Osteoblast (primary cell): ENCODE data around the gene SERPINA1. TPM values are rescaled to one million over a fixed set of nuclear protein-coding genes. Genes with fewer than 3 reads are reported as not detected.

Experiments
- DNase-seq: peaks from one replicate; pipeline ENCODE4 v3.0.0; 2011; ENCODE audit warnings: low spot score, mixed read lengths; ENCODE audit not compliant: insufficient read length; ENCODE audit errors: missing footprints
- H2AFZ ChIP-seq: 2 replicates; pipeline ENCODE4 v1.6.0; 2011; ENCODE audit warnings: mild to moderate bottlenecking, low read length
- H3K27ac ChIP-seq: 2 replicates; pipeline ENCODE4 v1.5.1; 2011; ENCODE audit warnings: mild to moderate bottlenecking, low read depth, low read length, moderate library complexity
- H3K27me3 ChIP-seq: 2 replicates; pipeline ENCODE4 v1.6.0; 2012; ENCODE audit warnings: mild to moderate bottlenecking, control low read depth, inconsistent platforms, low read length, moderate library complexity; ENCODE audit not compliant: insufficient read depth
- H3K36me3 ChIP-seq: 2 replicates; pipeline ENCODE4 v1.5.1; 2011; ENCODE audit warnings: mild to moderate bottlenecking, low read length, control low read depth, moderate library complexity; ENCODE audit not compliant: insufficient read depth
- H3K4me1 ChIP-seq: 2 replicates; pipeline ENCODE4 v1.5.1; 2011; ENCODE audit warnings: mild to moderate bottlenecking, low read length, control low read depth, moderate library complexity; ENCODE audit not compliant: insufficient read depth
- H3K4me2 ChIP-seq: 2 replicates; pipeline ENCODE4 v1.6.0; 2011; ENCODE audit warnings: mild to moderate bottlenecking, low read length; ENCODE audit not compliant: insufficient read depth
- H3K4me3 ChIP-seq: fragments of 200-600 bp; sonication (generic); 3 replicates; pipeline ENCODE4 v1.5.1; 2012; ENCODE audit warnings: mild to moderate bottlenecking, low read length, inconsistent platforms; ENCODE audit not compliant: insufficient read depth
- H3K79me2 ChIP-seq: 2 replicates; pipeline ENCODE4 v1.6.0; 2012; ENCODE audit warnings: mild to moderate bottlenecking, low read length, control low read depth, inconsistent platforms; ENCODE audit not compliant: insufficient read depth
- H3K9me3 ChIP-seq: 2 replicates; pipeline ENCODE4 v1.5.1; 2011; ENCODE audit warnings: low read depth, low read length, control low read depth
- H4K20me1 ChIP-seq: 2 replicates; pipeline ENCODE4 v1.6.0; 2012; ENCODE audit warnings: mild to moderate bottlenecking, low read length, control low read depth; ENCODE audit not compliant: insufficient read depth
- CTCF ChIP-seq: IDR thresholded peaks from 2 replicates; pipeline ENCODE4 v1.5.1; 2011; ENCODE audit warnings: mild to moderate bottlenecking, low read depth, low read length, moderate library complexity; ENCODE audit errors: extremely low read depth
- total RNA-seq: library from RNA; depleted of rRNA; stranded (reverse); fragments of >200 nt; gene quantifications from 2 replicates; pipeline ENCODE4 v1.2.3, GENCODE V29; 2012

The SERPINA1 gene
- total RNA-seq, 1 donor: 1.4 TPM

- DNase-seq: no peak
- Histone ChIP-seq H3K4me3 (no peak overlapping the region), H3K27me3 (no peaks in the 10 kb centered on the region), H3K79me2 (no peaks in the 10 kb centered on the region), H3K4me1 (peaks cover 24% of the 10 kb centered on the region), H3K9me3 (no peaks in the 10 kb centered on the region), H2AFZ (no peak overlapping the region), H4K20me1 (no peaks in the 10 kb centered on the region), H3K4me2 (no peak overlapping the region), H3K36me3 (no peaks in the 10 kb centered on the region), H3K27ac (no peak overlapping the region)
- no peak for TF ChIP-seq CTCF
Observed at GRCh38 chr14:94374749-94375260, 13.6 kb downstream of the SERPINA1 start.

DNA sequence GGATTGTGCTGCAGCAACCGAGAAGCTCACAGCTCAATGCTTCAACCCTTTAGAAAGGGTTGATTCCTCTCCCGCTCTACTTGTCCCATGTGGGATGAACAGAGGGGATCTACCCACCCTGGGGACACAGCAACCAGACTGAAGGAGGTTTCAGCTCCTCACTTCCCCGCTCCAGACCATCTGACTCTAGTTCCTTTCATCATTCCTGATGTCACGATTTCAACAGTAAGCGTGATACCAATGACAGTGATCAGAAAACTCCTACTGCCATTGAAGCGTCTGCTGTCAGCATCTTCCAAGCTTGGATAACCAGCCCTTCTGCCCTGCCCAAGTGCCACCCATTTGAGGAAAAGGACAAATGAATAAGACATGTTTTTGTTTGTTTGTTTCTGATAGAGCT, 14.3 kb downstream of the SERPINA1 start:
- Histone ChIP-seq H4K20me1 (no peaks in the 10 kb centered on the region), H3K27ac (peak overlapping the region; percentile 58), H2AFZ (peak overlapping the region; percentile 1), H3K4me2 (peak overlapping the region; percentile 5), H3K79me2 (no peaks in the 10 kb centered on the region), H3K4me3 (no peak overlapping the region), H3K9me3 (no peaks in the 10 kb centered on the region), H3K4me1 (peaks cover 18% of the 10 kb centered on the region), H3K27me3 (no peaks in the 10 kb centered on the region), H3K36me3 (no peaks in the 10 kb centered on the region)
- no peak for DNase-seq
- TF ChIP-seq CTCF: no peak

DNA sequence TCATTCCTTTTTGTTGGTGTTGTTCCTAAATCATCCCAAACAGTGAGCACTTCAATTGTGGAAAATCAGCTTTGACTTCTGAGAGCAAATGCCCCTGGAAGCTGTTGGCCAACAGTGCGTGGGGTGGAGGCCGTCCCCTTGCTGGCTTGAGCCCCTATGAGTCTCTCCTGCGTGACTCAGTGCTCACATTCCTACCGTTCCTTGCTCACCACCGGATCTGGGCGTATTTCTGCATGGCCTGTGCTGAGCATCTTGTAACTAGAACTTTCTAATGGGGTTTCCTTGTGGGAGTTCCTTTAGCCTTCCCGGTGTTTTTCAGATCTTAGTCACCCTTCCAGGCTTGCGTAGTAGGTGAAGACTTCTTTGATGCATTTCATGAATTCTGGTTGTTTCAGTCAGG, 14.7 kb downstream of the SERPINA1 start:
- Histone ChIP-seq H3K27ac (peak overlapping the region; percentile 66), H3K27me3 (no peaks in the 10 kb centered on the region), H3K79me2 (no peaks in the 10 kb centered on the region), H3K4me1 (peaks cover 18% of the 10 kb centered on the region), H4K20me1 (no peaks in the 10 kb centered on the region), H3K9me3 (no peaks in the 10 kb centered on the region), H3K36me3 (no peaks in the 10 kb centered on the region), H3K4me3 (no peak overlapping the region), H2AFZ (peak overlapping the region; percentile 1), H3K4me2 (peak overlapping the region; percentile 36)
- no peak for TF ChIP-seq CTCF
- DNase-seq: peak; percentile 100

DNA sequence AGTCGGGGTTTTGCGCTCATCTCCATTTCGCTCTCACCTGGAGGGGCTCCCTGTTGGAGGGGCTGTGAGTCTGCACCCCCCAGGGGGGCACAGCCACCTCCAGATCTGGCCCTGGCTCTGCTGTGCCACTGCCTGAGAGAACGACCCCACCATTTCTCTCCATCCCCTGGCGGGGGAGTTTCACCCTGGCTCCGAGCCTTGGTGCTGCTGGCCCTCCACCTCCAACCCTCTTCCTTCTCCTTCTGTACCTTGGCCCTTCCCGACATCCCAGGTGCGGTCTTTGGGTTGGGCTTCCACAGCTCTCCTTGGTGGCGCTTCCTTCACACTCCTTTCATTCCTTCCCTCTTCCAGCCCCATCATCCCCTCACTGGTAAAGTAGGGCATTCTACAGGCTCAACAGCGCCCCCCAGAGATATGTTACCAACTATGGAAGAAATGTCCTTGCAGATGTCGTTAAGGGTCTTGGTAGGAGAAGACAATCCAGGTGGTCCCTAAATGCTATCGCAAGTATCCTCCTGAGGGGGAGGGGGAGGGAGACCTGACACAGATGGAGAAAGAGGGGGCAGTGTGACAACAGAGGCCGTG, 16.3 kb downstream of the SERPINA1 start:
- TF ChIP-seq CTCF: peak; percentile 7
- no peak for DNase-seq
- Histone ChIP-seq H3K4me2 (no peak overlapping the region), H3K79me2 (no peaks in the 10 kb centered on the region), H4K20me1 (no peaks in the 10 kb centered on the region), H2AFZ (no peak overlapping the region), H3K4me1 (peaks cover 18% of the 10 kb centered on the region), H3K4me3 (no peak overlapping the region), H3K9me3 (no peaks in the 10 kb centered on the region), H3K27me3 (no peaks in the 10 kb centered on the region), H3K27ac (no peak overlapping the region), H3K36me3 (no peaks in the 10 kb centered on the region)
